ENCODE results near the gene PMEPA1.

DNA sequence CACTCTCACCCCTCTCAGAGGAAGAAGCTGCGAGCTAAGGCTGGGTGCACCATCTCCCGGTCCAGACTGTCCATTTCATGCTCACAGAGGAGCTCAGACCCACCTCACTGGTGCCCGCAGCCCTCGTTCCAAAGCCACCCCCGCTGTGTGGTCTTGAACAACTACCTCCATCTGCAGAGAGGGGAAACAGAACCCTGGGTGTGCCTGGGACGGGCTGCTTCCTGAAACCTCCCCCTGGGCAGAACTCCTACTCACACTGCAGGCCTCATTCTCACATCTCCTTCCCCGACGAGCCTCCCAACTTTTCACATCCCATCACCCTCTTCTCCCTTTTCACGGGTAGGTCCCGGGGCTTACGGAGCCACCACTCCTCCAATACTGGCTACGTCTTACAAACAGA lies 18.1 kb downstream of the PMEPA1 start:
- TF ChIP-seq, protein P1, sequence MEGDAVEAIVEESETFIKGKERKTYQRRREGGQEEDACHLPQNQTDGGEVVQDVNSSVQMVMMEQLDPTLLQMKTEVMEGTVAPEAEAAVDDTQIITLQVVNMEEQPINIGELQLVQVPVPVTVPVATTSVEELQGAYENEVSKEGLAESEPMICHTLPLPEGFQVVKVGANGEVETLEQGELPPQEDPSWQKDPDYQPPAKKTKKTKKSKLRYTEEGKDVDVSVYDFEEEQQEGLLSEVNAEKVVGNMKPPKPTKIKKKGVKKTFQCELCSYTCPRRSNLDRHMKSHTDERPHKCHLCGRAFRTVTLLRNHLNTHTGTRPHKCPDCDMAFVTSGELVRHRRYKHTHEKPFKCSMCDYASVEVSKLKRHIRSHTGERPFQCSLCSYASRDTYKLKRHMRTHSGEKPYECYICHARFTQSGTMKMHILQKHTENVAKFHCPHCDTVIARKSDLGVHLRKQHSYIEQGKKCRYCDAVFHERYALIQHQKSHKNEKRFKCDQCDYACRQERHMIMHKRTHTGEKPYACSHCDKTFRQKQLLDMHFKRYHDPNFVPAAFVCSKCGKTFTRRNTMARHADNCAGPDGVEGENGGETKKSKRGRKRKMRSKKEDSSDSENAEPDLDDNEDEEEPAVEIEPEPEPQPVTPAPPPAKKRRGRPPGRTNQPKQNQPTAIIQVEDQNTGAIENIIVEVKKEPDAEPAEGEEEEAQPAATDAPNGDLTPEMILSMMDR (IDR thresholded peaks at IDR 0.05; ENCODE audit: low read depth, low read length, poor library complexity, severe bottlenecking) = no peak
- no peak for TF ChIP-seq EZH2phosphoT487 (IDR thresholded peaks at IDR 0.05; ENCODE audit: borderline replicate concordance, low read length)
